Karpas-422 (cell line): ENCODE data around the gene TFEB. TPM values are rescaled to one million over a fixed set of nuclear protein-coding genes. Genes with fewer than 3 reads are reported as not detected.

Experiments
- DNase-seq: peaks from one replicate; pipeline ENCODE4 v3.0.0-alpha.2; 2015
- H2AFZ ChIP-seq: fragments of 200-600 bp; sonication (generic); 2 replicates; pipeline ENCODE4 v1.6.1; 2014; ENCODE audit warnings: antibody characterized with exemption, low read length, mixed read lengths
- H3K27ac ChIP-seq: fragments of 200-600 bp; sonication (generic); 2 replicates; pipeline ENCODE4 v1.5.1; 2014; ENCODE audit warnings: mild to moderate bottlenecking, low read length, moderate library complexity
- H3K27me3 ChIP-seq: fragments of 200-600 bp; sonication (generic); 2 replicates; pipeline ENCODE4 v1.6.1; 2014; ENCODE audit warnings: low read length, mixed read lengths
- H3K36me3 ChIP-seq: fragments of 200-600 bp; sonication (generic); 2 replicates; pipeline ENCODE4 v1.6.1; 2014; ENCODE audit warnings: low read length, mixed read lengths; ENCODE audit not compliant: insufficient read depth
- H3K4me1 ChIP-seq: fragments of 200-600 bp; sonication (generic); 2 replicates; pipeline ENCODE4 v1.6.1; 2014; ENCODE audit warnings: mild to moderate bottlenecking, low read length, mixed read lengths
- H3K4me2 ChIP-seq: fragments of 200-600 bp; sonication (generic); 2 replicates; pipeline ENCODE4 v1.6.1; 2014; ENCODE audit warnings: low read length, low read depth, mild to moderate bottlenecking; ENCODE audit not compliant: poor library complexity, severe bottlenecking
- H3K4me3 ChIP-seq: fragments of 200-600 bp; sonication (generic); 2 replicates; pipeline ENCODE4 v1.5.1; 2014; ENCODE audit warnings: mild to moderate bottlenecking, antibody characterized with exemption, low read length, mixed read lengths
- H3K79me2 ChIP-seq: fragments of 200-600 bp; sonication (generic); 2 replicates; pipeline ENCODE4 v1.6.1; 2014; ENCODE audit warnings: mild to moderate bottlenecking, low read length, mixed read lengths
- H3K9ac ChIP-seq: fragments of 200-600 bp; sonication (generic); 2 replicates; pipeline ENCODE4 v1.6.0; 2014; ENCODE audit warnings: low read length
- H3K9me2 ChIP-seq: fragments of 200-600 bp; sonication (generic), shearing (Covaris generic); replicated peaks from 2 replicates; pipeline ENCODE4 v1.6.0; 2014; ENCODE audit warnings: mild to moderate bottlenecking, low read length, moderate library complexity; ENCODE audit not compliant: insufficient read depth
- H3K9me3 ChIP-seq: fragments of 300-700, 200-600 bp; sonication (generic); 2 replicates; pipeline ENCODE4 v1.6.1; 2014; ENCODE audit warnings: low read length, mixed read lengths
- H4K20me1 ChIP-seq: fragments of 200-600 bp; sonication (generic); 2 replicates; pipeline ENCODE4 v1.6.1; 2014; ENCODE audit warnings: mild to moderate bottlenecking, antibody characterized with exemption, low read length, low read depth; ENCODE audit not compliant: insufficient read depth
- total RNA-seq: library from RNA; depleted of rRNA; stranded (reverse); fragments of >200 nt; shearing (Covaris generic); gene quantifications from 2 replicates; pipeline ENCODE4 v1.2.3, GENCODE V29; 2014; ENCODE audit warnings: low replicate concordance

The TFEB gene
- total RNA-seq, 1 experiment from 2014 or later, result 72.3 TPM

- Histone ChIP-seq H4K20me1 (peaks cover 29% of the 10 kb centered on the region; the same call in 1 of the 2 replicates), H3K27ac (no peak overlapping the region), H3K79me2 (peaks cover 88% of the 10 kb centered on the region), H3K9me3 (no peaks in the 10 kb centered on the region), H2AFZ (no peak overlapping the region), H3K27me3 (no peaks in the 10 kb centered on the region), H3K4me2 (no peak overlapping the region), H3K9ac (no peak overlapping the region), H3K9me2 (no peaks in the 10 kb centered on the region), H3K4me1 (peaks cover 72% of the 10 kb centered on the region), H3K4me3 (no peak overlapping the region), H3K36me3 (peaks cover 36% of the 10 kb centered on the region; the same call in 1 of the 2 replicates)
- no peak for DNase-seq
These were observed 34.7 kb downstream of the TFEB start for GRCh38 chr6:41700463-41701347.

- no peaks in the 10 kb centered on the region for H3K9me3 ChIP-seq
- peaks cover 41% of the 10 kb centered on the region; the same call in 1 of the 2 replicates for H4K20me1 ChIP-seq
- H3K9me2 ChIP-seq, result no peaks in the 10 kb centered on the region
- H3K27me3 ChIP-seq, result no peaks in the 10 kb centered on the region
- H3K79me2 ChIP-seq, result peaks cover 85% of the 10 kb centered on the region
- peaks cover 56% of the 10 kb centered on the region for H3K4me1 ChIP-seq
- H3K4me2 ChIP-seq, result no peak overlapping the region
- no peak overlapping the region for H3K4me3 ChIP-seq
- no peak overlapping the region for H2AFZ ChIP-seq
- H3K36me3 ChIP-seq, result peaks cover 36% of the 10 kb centered on the region; the same call in 1 of the 2 replicates
- DNase-seq, result no peak
- H3K27ac ChIP-seq, result peak overlapping the region; percentile 12; the same call in 1 of the 2 replicates
- no peak overlapping the region for H3K9ac ChIP-seq
These were observed 36.3 kb downstream of the TFEB start for GRCh38 chr6:41699063-41699462.

- H3K27ac ChIP-seq, result peak overlapping the region; percentile 54; the same call in 1 of the 2 replicates
- no peak for DNase-seq
- H3K36me3 ChIP-seq, result peaks cover 29% of the 10 kb centered on the region; the same call in 1 of the 2 replicates
- H3K4me3 ChIP-seq, result no peak overlapping the region
- H3K79me2 ChIP-seq, result peaks cover 79% of the 10 kb centered on the region
- peaks cover 46% of the 10 kb centered on the region for H3K4me1 ChIP-seq
- no peak overlapping the region for H3K9ac ChIP-seq
- H3K9me3 ChIP-seq, result no peaks in the 10 kb centered on the region
- H3K9me2 ChIP-seq, result no peaks in the 10 kb centered on the region
- H3K27me3 ChIP-seq, result no peaks in the 10 kb centered on the region
- H3K4me2 ChIP-seq, result no peak overlapping the region
- no peak overlapping the region for H2AFZ ChIP-seq
- H4K20me1 ChIP-seq, result peaks cover 39% of the 10 kb centered on the region; the same call in 1 of the 2 replicates
These were observed 37.3 kb downstream of the TFEB start for GRCh38 chr6:41697861-41698781.

- Histone ChIP-seq H3K4me1 (peaks cover 33% of the 10 kb centered on the region), H4K20me1 (peaks cover 48% of the 10 kb centered on the region; the same call in 1 of the 2 replicates), H3K36me3 (peaks cover 27% of the 10 kb centered on the region; the same call in 1 of the 2 replicates), H3K4me3 (no peak overlapping the region), H3K4me2 (no peak overlapping the region), H3K79me2 (peaks cover 65% of the 10 kb centered on the region), H2AFZ (no peak overlapping the region), H3K27ac (no peak overlapping the region), H3K9ac (no peak overlapping the region), H3K9me3 (no peaks in the 10 kb centered on the region), H3K27me3 (no peaks in the 10 kb centered on the region), H3K9me2 (no peaks in the 10 kb centered on the region)
- DNase-seq, result no peak
These were observed 38.6 kb downstream of the TFEB start for GRCh38 chr6:41696788-41697187.

- H4K20me1 ChIP-seq, result peaks cover 55% of the 10 kb centered on the region; the same call in 1 of the 2 replicates
- no peak overlapping the region for H3K4me2 ChIP-seq
- H2AFZ ChIP-seq, result no peak overlapping the region
- no peak overlapping the region for H3K9ac ChIP-seq
- peaks cover 27% of the 10 kb centered on the region; the same call in 1 of the 2 replicates for H3K36me3 ChIP-seq
- peaks cover 28% of the 10 kb centered on the region for H3K4me1 ChIP-seq
- no peak for DNase-seq
- no peak overlapping the region for H3K4me3 ChIP-seq
- no peaks in the 10 kb centered on the region for H3K27me3 ChIP-seq
- no peaks in the 10 kb centered on the region for H3K9me2 ChIP-seq
- H3K9me3 ChIP-seq, result no peaks in the 10 kb centered on the region
- H3K27ac ChIP-seq, result no peak overlapping the region
- H3K79me2 ChIP-seq, result peaks cover 58% of the 10 kb centered on the region
These were observed 39.6 kb downstream of the TFEB start for GRCh38 chr6:41695825-41696224.

GRCh38 chr6:41694815-41695526 is 40.4 kb downstream of the TFEB start:
- no peak for DNase-seq
- no peak overlapping the region for H3K4me3 ChIP-seq
- peaks cover 53% of the 10 kb centered on the region for H3K79me2 ChIP-seq
- H3K9me3 ChIP-seq, result no peaks in the 10 kb centered on the region
- H3K36me3 ChIP-seq, result peaks cover 27% of the 10 kb centered on the region; the same call in 1 of the 2 replicates
- H3K27ac ChIP-seq, result peak overlapping the region; percentile 36; the same call in 1 of the 2 replicates
- H3K27me3 ChIP-seq, result no peaks in the 10 kb centered on the region
- H4K20me1 ChIP-seq, result peaks cover 59% of the 10 kb centered on the region; the same call in 1 of the 2 replicates
- H3K4me1 ChIP-seq, result peaks cover 26% of the 10 kb centered on the region
- H3K4me2 ChIP-seq, result no peak overlapping the region
- H3K9ac ChIP-seq, result no peak overlapping the region
- no peak overlapping the region for H2AFZ ChIP-seq
- no peaks in the 10 kb centered on the region for H3K9me2 ChIP-seq

GRCh38 chr6:41693281-41694240 is 41.8 kb downstream of the TFEB start:
- no peak overlapping the region for H2AFZ ChIP-seq
- H3K79me2 ChIP-seq, result peaks cover 39% of the 10 kb centered on the region
- no peak overlapping the region for H3K4me3 ChIP-seq
- H3K9me3 ChIP-seq, result no peaks in the 10 kb centered on the region
- no peak overlapping the region for H3K9ac ChIP-seq
- H3K4me2 ChIP-seq, result no peak overlapping the region
- no peaks in the 10 kb centered on the region for H3K27me3 ChIP-seq
- H3K4me1 ChIP-seq, result peaks cover 13% of the 10 kb centered on the region
- peaks cover 13% of the 10 kb centered on the region; the same call in 1 of the 2 replicates for H3K36me3 ChIP-seq
- no peak overlapping the region for H3K27ac ChIP-seq
- DNase-seq, result no peak
- H3K9me2 ChIP-seq, result no peaks in the 10 kb centered on the region
- H4K20me1 ChIP-seq, result peaks cover 55% of the 10 kb centered on the region; the same call in 1 of the 2 replicates
